Fibroblast of skin of right quadriceps (primary cell): ENCODE measurements around the gene DCAF12.
A peak's percentile ranks its signal among the peaks of the same experiment; 100 is the strongest.
"Not testable (repeated sequence)": the region's sequence is repeated elsewhere in the genome, so short reads cannot be mapped to it uniquely, and the experiment has no call there.

Experiments used
- DNase-seq: peaks from one replicate; pipeline ENCODE4 v3.0.0-alpha.2; 2013

Gene DCAF12

DNA sequence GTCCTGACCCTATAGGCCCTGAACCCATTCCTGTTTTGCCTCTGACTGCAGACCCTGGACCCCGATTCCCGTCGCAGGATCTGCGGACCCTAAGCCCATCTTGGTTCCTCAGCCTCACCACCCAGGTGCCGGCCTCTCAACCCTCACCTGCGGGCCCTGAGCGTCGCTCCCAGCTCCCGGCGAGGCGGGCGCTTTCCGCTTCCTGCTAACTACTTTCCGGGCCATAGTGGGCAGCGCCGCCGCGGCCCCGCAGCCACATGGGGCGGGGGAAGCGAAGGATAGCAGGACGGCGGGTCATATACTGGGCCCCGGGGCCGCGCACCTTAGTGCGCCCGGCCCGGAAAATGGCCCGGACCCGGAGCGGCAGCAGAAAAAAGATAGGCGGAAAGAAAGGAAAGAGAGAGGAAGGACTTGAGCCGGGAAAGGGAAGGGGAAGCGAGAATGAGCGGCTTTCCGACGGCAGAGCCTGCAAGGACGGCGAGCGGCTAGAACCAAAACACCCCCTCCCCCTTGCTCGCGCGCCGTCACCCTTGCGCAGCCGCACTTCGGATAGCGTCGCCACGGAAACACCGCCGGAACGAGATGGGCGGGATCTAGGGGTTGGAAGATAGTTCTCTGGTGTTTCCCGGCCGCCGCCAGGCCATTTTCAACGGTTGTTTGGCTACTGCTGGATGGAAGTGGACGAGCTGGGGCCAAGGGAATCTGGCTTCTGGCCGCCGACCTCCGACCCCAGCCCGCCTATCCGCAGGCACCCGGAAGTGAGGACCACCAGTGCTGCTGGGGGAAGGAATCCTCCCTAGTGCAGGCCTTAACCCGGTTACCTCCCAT lies at the start of gene DCAF12:
Gene DCAF12, minus strand, starts transcription at position 492 of the 828 bp plus-strand sequence. Its CDS starts 267 bp downstream, at position 225.
- peak; percentile 90 for DNase-seq

GRCh38 chr9:34176089-34176488 lies 49.6 kb upstream of the DCAF12 start:
- DNase-seq: no peak

DNA sequence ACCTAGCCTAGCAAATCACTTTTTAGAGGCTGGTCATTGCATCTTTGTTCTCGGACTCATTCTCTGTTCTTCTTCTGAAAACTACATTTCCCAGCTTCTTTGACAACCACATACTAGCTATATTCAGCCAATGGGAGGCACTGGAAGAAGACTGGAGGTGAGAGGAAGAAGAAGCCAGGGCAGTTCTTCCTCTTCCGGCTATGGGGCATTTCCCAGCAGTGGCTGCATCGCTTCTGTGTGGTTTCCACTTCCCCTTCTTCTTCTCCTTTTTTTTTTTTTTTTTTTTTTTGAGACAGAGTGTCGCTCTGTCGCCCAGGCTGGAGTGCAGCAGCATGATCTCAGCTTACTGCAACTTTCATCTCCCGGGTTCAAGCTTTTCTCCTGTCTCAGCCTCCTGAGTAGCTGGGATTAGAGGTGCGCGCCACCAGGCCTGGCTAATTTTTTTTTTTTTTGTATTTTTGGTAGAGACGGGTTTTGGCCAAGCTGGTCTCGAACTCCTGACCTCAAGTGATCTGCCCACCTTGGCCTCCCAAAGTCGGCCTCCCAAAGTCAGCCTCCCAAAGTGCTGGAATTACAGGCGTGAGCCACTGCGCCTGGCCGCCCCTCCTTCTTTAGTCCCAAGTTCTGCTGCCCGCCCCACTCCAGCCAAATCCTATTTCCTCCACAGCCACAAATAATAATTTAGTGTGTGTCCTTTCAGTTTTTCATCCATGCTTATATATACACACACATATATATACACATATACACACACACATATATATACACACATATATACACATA lies 45.4 kb upstream of the DCAF12 start:
- DNase-seq: no peak

GRCh38 chr9:34170237-34170991 lies 43.9 kb upstream of the DCAF12 start:
- no peak for DNase-seq

- DNase-seq: no peak
These were observed 42.6 kb upstream of the DCAF12 start for GRCh38 chr9:34169125-34169524.

DNA sequence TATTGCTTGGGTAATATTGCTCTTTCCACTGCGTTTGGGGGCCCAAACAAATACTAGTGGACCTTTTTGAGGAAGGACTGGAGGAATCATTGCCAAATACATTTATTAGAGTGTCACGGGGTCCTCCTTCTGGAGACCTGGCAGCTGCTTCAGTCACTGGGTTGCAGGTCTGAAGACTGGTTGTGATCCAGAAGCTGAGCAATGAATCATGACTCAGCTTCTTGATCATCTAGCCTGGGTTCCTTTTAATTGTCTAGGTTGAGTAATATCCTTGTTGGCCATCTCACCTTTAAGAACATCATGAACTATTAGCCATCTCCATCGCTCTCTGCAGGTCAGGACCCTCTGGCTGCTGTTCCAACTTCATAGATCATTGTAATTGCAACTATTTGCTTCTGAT lies 36.9 kb upstream of the DCAF12 start:
- no peak for DNase-seq

- DNase-seq: peak; percentile 87
These were observed 31.9 kb upstream of the DCAF12 start for GRCh38 chr9:34158362-34158869.

- no peak for DNase-seq
These were observed 31.4 kb upstream of the DCAF12 start for GRCh38 chr9:34157898-34158297.

DNA sequence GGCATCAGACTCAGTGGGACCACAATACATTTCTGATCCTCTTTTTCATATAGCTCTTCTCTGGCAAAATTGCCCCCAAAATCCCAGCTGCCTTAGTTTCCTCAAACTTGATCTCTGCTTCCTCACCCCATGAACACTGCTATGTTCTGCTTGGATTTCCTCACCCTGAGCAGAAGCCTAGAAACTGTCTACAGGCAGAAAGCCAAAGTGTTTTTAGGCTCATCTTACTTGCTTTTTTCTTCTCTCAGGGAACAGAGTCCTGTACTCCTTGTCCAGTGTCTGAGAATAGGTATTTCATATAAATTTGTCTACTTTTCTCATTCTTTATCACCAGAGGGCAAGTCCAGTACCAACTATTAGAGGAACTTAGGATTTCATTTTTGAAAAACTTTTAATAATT lies 30.8 kb upstream of the DCAF12 start:
- no peak for DNase-seq

DNA sequence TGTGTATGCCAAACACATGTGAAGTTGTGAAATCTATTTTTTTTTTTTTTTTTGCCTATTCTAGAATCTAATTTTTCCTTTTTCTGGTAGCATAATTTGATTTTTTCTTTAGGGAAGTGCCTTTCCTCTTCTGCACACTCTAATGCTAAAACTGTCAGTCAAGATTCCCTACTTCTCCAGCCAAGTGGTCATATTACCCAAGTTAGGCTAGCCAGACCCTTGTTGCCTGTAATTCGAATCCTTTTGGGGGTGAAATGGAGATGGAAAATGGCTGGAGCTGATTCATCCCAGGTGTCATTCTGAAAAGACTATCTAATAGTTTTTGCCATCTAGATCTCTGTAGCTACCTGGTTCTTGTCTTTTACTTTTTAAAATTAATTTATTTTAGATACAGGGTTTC lies 27.6 kb upstream of the DCAF12 start:
- DNase-seq: no peak

GRCh38 chr9:34151398-34151797 lies 24.9 kb upstream of the DCAF12 start:
- DNase-seq: no peak

DNA sequence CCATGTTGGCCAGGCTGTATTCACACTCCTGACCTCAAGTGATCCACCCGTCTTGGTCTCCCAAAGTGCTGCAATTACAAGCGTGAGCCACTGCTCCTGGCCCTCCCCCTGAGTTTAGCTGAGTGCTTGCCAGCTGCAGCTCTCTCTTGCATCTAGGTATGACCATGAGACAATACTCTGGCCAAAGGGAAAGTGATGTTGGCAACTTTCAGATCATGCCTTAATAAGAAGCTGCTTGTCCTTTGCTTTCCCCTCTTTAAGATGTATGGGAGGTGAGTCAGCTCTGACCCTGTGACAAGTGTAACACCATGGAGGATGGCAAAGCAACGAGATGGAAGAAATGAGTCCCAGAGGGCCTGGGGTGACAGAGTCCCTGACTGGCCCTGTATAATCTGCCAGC lies 18.7 kb upstream of the DCAF12 start:
- no peak for DNase-seq

DNA sequence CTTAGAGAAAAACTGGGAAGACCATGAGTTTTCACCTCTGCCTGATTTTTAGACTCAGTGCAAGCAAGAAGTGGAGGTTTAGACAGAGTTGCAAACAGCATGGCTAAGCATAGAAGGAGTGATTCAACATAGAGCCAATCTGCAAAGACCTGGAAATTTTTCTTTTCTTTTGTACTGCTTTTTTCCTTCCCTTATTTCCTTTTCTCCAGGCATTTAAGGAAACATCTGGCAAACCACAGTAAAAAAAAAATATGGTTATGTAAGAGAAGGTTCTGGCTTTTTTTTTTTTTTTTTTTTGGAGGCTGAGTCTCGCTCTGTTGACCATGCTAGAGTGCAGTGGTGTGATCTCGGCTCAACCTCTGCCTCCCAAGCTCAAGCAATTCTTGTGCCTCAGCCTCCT lies 16.6 kb upstream of the DCAF12 start:
- no peak for DNase-seq

GRCh38 chr9:34140853-34141252 lies 14.4 kb upstream of the DCAF12 start:
- no peak for DNase-seq

DNA sequence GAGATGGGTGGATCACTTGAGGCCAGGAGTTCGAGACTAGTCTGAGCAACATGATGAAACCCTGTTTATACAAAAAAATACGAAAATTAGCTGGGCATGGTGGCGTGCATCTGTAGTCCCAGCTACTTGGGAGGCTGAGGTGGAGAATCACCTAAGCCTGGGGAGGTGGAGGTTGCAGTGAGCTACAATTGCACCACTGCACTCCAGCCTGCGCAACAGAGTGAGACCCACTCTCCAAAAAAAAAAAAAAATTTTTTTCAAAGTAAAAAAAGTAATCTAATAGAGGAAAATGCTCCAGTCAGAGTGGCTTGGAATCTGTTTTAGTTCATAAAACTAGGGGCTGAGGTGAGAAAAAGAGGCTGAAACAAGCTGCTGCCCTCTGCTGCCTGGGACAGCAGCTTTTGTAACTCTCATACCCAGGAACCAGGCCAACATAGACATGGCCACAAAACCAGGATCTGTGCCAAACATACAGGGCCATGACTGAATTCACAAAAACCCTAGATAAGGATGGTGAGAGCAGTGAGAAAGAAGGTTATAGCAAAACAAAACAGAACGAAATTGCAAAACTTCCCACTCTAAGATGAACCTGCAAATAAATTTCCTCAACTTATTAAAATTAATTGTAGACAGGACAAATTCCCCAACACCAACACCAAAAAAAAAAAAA lies 13.1 kb upstream of the DCAF12 start:
- peak; percentile 73 for DNase-seq

DNA sequence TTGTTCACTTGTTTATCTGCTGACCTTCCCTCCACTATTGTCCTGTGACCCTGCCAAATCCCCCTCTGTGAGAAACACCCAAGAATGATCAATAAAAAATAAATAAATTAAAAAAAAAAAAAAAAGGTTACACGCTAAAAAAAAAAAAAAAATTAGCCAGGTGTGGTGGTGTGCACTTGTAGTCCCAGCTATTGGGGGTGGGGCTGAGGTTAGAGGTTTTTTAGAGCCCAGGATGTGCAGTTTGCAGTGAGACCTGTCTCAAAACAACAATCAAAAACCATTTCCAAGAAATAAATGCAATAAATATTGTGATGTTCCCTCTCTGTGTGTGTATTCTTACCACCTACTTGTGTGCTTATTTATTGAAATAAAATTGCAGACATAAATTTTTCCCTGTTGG lies 12.1 kb upstream of the DCAF12 start:
- DNase-seq: not testable (repeated sequence)

- no peak for DNase-seq
These were observed 8.0 kb upstream of the DCAF12 start for GRCh38 chr9:34134521-34134920.

DNA sequence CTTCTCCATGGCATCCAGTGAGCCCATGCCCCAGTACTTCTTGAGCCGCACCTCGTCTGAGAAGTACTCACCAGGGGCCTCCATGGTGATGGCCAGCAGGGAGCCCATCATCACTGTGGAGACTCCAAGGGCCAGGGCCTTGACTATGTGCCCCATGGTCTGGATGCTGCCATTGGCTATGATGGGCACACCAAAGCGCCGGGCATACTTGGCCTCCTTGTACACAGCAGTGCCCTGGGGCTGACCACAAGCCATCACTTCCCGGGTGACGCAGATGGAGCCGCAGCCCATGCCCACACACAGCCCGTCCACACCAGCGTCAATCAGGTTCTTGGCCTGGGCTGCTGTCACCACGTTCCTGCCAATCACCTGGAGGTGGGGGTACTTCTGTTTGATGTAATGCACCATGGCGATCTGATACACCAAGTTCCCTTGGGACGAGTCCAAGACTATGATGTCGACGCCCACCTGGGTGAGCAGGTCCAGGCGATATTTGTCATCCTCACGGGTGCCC lies 7.0 kb upstream of the DCAF12 start:
- no peak for DNase-seq

DNA sequence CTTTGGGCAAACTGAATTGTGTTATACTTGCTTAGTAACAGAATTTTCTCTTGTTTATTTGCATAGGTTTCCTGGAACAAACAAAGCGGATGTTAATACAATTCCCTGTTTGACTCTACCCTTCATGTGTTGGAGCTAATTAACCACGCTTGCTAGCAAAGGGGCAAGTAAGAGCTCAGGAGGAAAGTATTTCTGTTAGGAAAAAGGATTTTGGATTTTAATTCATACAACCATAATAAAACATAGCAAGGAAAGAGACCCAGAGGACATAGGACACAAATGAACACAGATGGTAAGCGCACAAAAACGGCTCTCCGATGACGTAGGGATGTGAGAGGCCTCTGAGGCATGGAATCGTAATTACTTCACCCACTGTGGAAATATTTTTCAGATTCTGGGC lies 5.1 kb upstream of the DCAF12 start:
- no peak for DNase-seq

GRCh38 chr9:34127035-34127948 lies 794 bp upstream of the DCAF12 start:
- no peak for DNase-seq

- peak; percentile 21 for DNase-seq
These were observed 754 bp downstream of the DCAF12 start for GRCh38 chr9:34125681-34126206.
